Measurements from ENCODE around the gene TTC32. TPM values are rescaled to one million over a fixed set of nuclear protein-coding genes. Genes with fewer than 3 reads are reported as not detected.

TTC32 gene
- polyA plus RNA-seq, 4 donors = 37.4 to 52.7 (median 43.0) TPM

DNA sequence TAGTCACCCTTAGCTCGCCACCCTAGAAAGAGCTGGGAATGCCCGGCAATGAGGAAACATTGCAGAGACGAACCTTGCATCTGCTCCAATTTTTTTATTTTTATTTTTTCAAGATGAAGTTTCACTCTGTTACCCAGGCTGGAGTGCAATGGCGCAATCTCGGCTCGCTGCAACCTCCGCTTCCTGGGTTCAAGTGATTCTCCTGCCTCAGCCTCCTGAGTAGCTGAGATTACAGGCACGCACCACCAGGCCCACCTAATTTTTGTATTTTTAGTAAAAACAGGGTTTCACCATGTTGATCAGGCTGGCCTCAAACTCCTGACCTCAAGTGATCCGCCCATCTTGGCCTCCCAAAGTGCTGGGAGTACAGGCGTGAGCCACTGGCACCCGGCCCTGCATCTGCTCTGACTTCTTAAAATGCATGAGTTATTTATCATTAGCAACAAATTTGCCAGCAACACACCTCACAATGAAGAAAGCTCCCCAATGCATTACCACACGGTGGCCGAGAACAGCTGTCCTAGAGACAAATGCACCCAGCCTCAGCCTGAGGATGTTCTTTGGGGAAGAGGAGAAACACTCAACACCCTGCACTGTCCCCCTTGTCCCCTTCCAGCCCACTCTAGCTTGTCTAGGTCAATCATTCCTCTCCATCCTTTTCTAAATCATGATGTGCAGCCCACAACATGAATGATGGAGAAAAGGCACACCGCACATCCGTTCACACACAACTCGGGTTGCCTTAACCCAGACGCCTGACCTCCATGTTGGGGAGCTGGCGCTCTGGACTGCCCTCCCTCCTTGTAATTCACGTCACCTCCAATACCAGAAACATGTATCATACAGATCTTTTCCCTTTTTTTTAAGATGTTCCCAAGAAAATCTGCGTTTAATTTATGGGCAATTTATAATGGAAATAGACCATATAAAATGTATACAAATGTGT lies 46.9 kb downstream of the TTC32 start:
- DNase-seq (ENCODE audit: low read depth in 4 of 4, low spot score in 3 of 4) = no peak

DNA sequence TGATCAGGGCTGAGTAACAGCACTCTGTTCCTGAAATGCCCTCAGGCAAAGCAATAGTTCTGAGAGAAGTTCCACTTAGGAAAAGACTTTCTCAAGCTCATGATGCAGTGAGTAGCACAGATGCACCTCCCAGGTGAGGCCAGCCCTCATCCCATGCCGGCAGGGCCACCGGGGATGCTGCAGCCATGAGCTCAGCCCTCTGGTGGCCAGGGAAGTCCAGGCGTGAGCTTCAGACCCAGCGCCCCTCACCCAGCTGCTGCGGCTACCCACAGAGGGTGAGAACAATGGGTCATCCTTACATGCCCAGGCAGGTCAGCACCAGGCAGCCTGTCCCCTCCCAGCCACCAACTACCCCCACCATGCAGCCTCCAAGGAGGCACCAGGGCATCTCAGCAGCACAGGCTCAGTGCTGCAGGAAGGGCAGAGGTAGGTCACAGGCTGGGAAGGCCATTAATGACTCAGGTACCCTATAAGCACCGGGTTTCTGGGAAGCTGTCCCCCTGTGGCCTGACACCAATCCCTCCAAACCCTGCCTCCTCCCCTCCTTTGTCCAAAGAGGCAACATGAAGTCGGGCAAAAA lies 50.6 kb downstream of the TTC32 start:
- DNase-seq (ENCODE audit: low read depth in 4 of 4, low spot score in 3 of 4) = no peak

DNA sequence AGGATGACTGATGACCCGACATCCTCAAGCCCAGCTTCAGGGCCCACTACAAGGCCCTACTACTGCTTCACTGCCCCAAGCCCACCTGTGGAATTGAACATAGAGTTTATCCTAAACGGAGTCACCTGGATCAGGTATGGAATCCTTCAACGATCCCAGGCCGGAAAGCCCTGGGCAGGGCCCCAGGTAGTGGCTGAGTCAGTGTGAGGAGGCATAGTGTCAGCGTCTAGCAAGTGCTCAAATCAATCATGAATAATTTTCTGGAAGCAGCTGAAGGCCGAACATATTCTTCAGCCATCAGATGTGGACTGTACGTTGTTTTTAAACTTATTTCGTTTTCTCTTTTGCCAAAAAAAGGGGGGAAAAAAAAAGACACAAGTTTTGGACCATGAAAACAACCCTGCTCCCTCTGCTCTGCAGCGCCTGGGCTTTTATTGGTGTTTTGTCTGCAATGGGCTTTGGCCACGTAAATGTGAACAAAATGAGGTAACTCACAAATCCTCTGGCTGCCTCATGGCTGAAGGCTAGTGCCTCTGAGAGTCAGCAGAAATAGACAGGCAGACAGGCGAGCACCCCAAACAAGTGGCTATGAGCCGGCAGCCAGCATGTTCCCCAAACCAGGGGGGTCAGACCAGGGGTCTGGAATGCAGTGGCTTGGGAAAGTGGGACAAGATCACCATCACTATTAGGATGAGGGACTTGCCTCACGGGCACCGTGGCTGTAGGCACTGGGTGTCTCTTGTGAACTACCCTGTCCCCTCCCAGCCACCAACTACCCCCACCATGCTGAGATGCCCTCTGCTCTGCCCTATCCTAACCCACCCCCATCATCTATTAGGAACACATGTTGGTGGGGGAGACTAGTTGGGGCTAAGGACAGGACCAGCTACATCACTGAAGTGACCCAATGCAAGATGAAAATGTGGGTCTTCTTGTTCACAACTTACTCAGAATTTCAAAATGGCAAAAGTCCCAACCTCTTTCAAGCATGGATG lies 51.4 kb downstream of the TTC32 start:
- DNase-seq (ENCODE audit: low read depth in 4 of 4, low spot score in 3 of 4) = no peak

DNA sequence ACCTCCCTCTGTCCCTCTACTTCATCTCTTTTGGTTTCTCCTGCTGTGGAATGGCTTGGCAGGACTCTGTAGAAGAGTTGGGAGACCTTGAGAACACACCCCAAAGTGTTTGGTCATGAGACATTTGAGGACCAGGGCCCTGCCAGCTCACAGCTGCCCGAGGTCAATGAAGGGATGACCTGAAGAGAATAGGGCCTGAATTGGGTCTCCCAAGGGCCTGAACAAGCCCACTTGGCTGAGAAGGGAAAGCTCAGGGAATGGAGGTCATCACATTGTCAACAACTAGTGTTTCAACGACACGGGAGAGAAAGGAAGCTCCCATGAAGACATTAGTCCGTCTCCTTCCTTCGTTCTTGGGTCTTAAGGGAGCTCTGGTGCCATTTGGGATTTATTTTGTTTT lies 52.8 kb downstream of the TTC32 start:
- DNase-seq (ENCODE audit: low read depth in 4 of 4, low spot score in 3 of 4) = no peak

DNA sequence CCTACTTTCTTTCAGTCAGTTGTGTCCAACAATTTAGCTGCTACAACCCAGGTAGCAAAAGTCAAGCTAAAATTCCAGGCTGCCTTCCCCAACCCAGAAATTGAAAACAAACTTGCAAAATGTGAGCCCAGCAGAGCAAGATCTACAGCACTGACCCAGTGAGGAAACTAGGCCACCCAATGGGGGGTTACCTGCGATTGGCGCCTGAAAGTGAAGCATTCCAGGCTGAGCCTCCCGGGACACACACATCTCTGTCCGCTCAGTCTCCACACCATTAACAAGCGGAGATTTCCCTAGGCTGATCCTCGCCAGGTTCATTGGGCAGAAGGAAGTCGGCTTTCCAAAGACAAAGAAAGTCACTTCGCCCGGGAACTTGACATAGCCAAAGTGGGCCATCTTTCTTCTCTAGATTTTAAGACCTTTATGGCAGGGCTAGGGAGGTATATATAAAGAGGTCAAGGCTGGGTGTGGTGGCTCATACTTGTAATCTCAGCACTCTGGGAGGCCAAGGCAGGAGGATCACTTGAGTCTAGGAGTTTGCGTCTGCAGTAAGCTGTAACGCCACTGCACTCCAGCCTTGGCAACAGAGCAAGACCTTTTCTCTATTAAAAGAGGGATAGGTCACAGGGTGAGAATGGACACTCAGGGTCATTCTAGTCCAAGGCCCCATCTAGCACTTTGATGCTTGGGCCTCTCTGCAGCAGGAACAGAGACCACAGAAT lies 53.6 kb downstream of the TTC32 start:
- no peak for DNase-seq (ENCODE audit: low read depth in 4 of 4, low spot score in 3 of 4)

DNA sequence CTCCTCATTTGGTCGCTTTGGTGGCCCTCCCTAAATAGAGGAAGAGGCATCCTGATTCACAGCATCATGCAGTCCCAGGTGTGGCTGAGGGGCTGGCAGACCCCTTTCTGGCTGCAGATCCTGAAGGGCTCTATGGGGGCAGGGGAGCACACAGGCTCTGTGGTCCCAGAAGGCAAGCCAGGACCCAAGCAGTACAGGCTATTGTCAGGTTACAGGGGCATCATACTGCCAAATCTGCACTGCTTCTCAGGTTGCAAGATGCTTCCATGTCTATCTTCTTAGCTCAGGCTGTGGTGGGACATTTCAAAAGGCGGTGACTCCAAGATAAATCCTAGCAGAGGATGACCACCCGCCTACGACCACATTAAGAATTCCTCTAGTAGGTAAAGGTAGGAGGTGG lies 54.3 kb downstream of the TTC32 start:
- no peak for DNase-seq (ENCODE audit: low read depth in 4 of 4, low spot score in 3 of 4)

Other genes starting within 250 kb of the TTC32 start
- 10 to 100 TPM; 23.5 to 31.4 (median 29.0) TPM for gene WDR35, start 88.1 kb upstream of the TTC32 start, polyA plus RNA-seq (ENCODE audit: insufficient read length in 4 of 4)
- 1 to 10 TPM; 3.3 to 4.3 (median 3.9) TPM for gene MATN3, start 110.7 kb upstream of the TTC32 start, polyA plus RNA-seq (ENCODE audit: insufficient read length in 4 of 4)
- 100 to 1,000 TPM; 480 to 586 (median 567) TPM for gene LAPTM4A, start 149.6 kb upstream of the TTC32 start, polyA plus RNA-seq (ENCODE audit: insufficient read length in 4 of 4)

All from right renal pelvis (tissue), 4 donors.